Measurements from ENCODE around the gene AATF.

- TF ChIP-seq POLR2A (IDR thresholded peaks at IDR 0.05) (no peak), CTCF (IDR thresholded peaks at IDR 0.05) (no peak)
Observed at GRCh38 chr17:37069087-37069486, 120.3 kb downstream of the AATF start.
